NCI-H187 (cell line): ENCODE data around the gene BUB3.
A peak's percentile ranks its signal among the peaks of the same experiment; 100 is the strongest.

ENCODE experiments used
- DNase-seq, 2 experiments: peaks; one replicate each; lab custom pipeline; 2025; lab: John Stamatoyannopoulos, UW

Gene BUB3

GRCh38 chr10:123154092-123154710 is at the start of gene BUB3:
Gene BUB3 (plus strand): TSS chr10:123154402. CDS start chr10:123154918, 516 bp downstream.
- peak; percentile 81 to 89 for DNase-seq

GRCh38 chr10:123109466-123109865 is 44.7 kb upstream of the BUB3 start:
- DNase-seq, result no peak

GRCh38 chr10:123117644-123118417 is 36.4 kb upstream of the BUB3 start:
- no peak for DNase-seq

- DNase-seq, result no peak
Observed at GRCh38 chr10:123119081-123119480, 35.1 kb upstream of the BUB3 start.

GRCh38 chr10:123126246-123126645 is 28.0 kb upstream of the BUB3 start:
- no peak for DNase-seq

GRCh38 chr10:123129618-123130271 is 24.5 kb upstream of the BUB3 start:
- DNase-seq, result no peak

GRCh38 chr10:123132576-123133477 is 21.4 kb upstream of the BUB3 start:
- DNase-seq, result peak in 1 of 2 experiments; percentile 21

GRCh38 chr10:123133541-123134342 is 20.5 kb upstream of the BUB3 start:
- DNase-seq, result no peak

GRCh38 chr10:123134343-123134914 is 19.8 kb upstream of the BUB3 start:
- no peak for DNase-seq

GRCh38 chr10:123134915-123135414 is 19.2 kb upstream of the BUB3 start:
- no peak for DNase-seq

GRCh38 chr10:123135415-123136141 is 18.6 kb upstream of the BUB3 start, which contains the start of gene HMX3:
Gene HMX3 (plus strand): TSS chr10:123135970. CDS start chr10:123136051, 81 bp downstream.
- no peak for DNase-seq

- DNase-seq, result no peak
Observed at GRCh38 chr10:123136221-123136805, 17.9 kb upstream of the BUB3 start.

GRCh38 chr10:123136806-123137642 is 17.2 kb upstream of the BUB3 start:
- no peak for DNase-seq

GRCh38 chr10:123139165-123139520 is 15.1 kb upstream of the BUB3 start:
- DNase-seq, result no peak

GRCh38 chr10:123139521-123140163 is 14.6 kb upstream of the BUB3 start:
- no peak for DNase-seq

GRCh38 chr10:123140164-123140982 is 13.8 kb upstream of the BUB3 start:
- no peak for DNase-seq

- no peak for DNase-seq
Observed at GRCh38 chr10:123140983-123141390, 13.2 kb upstream of the BUB3 start.
